Tibial nerve (tissue), 4 donors: Measurements from ENCODE around the gene CAPN7. TPM values are rescaled to one million over a fixed set of nuclear protein-coding genes. Genes with fewer than 3 reads are reported as not detected.
"Not testable (repeated sequence)": the region's sequence is repeated elsewhere in the genome, so short reads cannot be mapped to it uniquely, and the experiment has no call there.

Source experiments
- DNase-seq, 2 donors: peaks; one replicate each; pipeline ENCODE4 v3.0.0-alpha.2; 2019; ENCODE audit warnings: low spot score in 2 of 2
- H3K27ac ChIP-seq, 4 donors: fragments of 200-600 bp; sonication (generic) in 3 of 4; one replicate each; pipeline ENCODE4 v1.5.1; 2017 to 2019; ENCODE audit warnings: mild to moderate bottlenecking in 1 of 4
- H3K27me3 ChIP-seq, 2 donors: fragments of 200-600 bp; sonication (generic) in 1 of 2; one replicate each; pipeline versions ENCODE4 v1.5.1 to v1.6.0; 2017 to 2019
- H3K36me3 ChIP-seq, 3 donors: fragments of 200-600 bp; sonication (generic); one replicate each; pipeline ENCODE4 v1.5.1; 2018 to 2019
- H3K4me1 ChIP-seq, 4 donors: fragments of 200-600 bp; sonication (generic) in 3 of 4; one replicate each; pipeline ENCODE4 v1.5.1; 2017 to 2019
- H3K4me3 ChIP-seq, 4 donors: fragments of 200-600 bp; sonication (generic) in 3 of 4; one replicate each; pipeline ENCODE4 v1.5.1; 2017 to 2019; ENCODE audit warnings: mild to moderate bottlenecking in 1 of 4, moderate library complexity in 1 of 4
- H3K9me3 ChIP-seq, 4 donors: fragments of 200-600 bp; sonication (generic) in 3 of 4; one replicate each; pipeline ENCODE4 v1.5.1; 2017 to 2019
- CTCF ChIP-seq, 5 experiments: fragments of 200-600 bp in 3 of 5; fragments of 450-650 bp in 2 of 5; sonication (generic) in 3 of 5; IDR thresholded peaks; one replicate each; pipeline ENCODE4 v1.5.1; 2016 to 2019; ENCODE audit warnings: antibody characterized with exemption in 5 of 5, mild to moderate bottlenecking in 3 of 5, moderate library complexity in 2 of 5
- EP300 ChIP-seq, 2 donors: sonication (generic); formaldehyde crosslinking; IDR thresholded peaks; one replicate each; pipeline ENCODE4 v1.6.1; 2017; ENCODE audit warnings: antibody characterized with exemption in 2 of 2, mild to moderate bottlenecking in 1 of 2
- POLR2A ChIP-seq, 2 donors: fragments of 450-650 bp; IDR thresholded peaks; one replicate each; pipeline ENCODE4 v1.6.1; 2017; ENCODE audit warnings: antibody characterized with exemption in 2 of 2, mild to moderate bottlenecking in 2 of 2, moderate library complexity in 2 of 2
- whole genome bisulfite sequencing, 2 donors: methylation state at CpG; one replicate each; pipeline ENCODE4 v1.1.5; 2018; 5-methylcytosine and 5-hydroxymethylcytosine counted together
- total RNA-seq, 4 donors: library from RNA; depleted of rRNA; stranded (reverse); fragments of >200 nt; gene quantifications; one replicate each; pipeline ENCODE4 v1.1.0, GENCODE V29; 2016

The CAPN7 gene
- total RNA-seq, 4 donors from 2014 or later = 57.9 to 82.0 (median 74.2) TPM

GRCh38 chr3:15164340-15164739 is 41.7 kb upstream of the CAPN7 start:
- H3K27ac ChIP-seq = no peak overlapping the region
- 68 to 69% methylated on average over 1 of the region's 1 CpG for WGBS, 2 donors
- TF ChIP-seq EP300 (IDR thresholded peaks at IDR 0.05) (no peak), POLR2A (IDR thresholded peaks at IDR 0.05) (no peak), CTCF (IDR thresholded peaks at IDR 0.05) (no peak)
- H3K36me3 ChIP-seq = no peaks in the 10 kb centered on the region
- H3K9me3 ChIP-seq = no peaks in the 10 kb centered on the region
- no peak overlapping the region for H3K4me3 ChIP-seq
- H3K27me3 ChIP-seq = no peaks in the 10 kb centered on the region
- H3K4me1 ChIP-seq = no peaks in the 10 kb centered on the region
- DNase-seq = no peak

DNA sequence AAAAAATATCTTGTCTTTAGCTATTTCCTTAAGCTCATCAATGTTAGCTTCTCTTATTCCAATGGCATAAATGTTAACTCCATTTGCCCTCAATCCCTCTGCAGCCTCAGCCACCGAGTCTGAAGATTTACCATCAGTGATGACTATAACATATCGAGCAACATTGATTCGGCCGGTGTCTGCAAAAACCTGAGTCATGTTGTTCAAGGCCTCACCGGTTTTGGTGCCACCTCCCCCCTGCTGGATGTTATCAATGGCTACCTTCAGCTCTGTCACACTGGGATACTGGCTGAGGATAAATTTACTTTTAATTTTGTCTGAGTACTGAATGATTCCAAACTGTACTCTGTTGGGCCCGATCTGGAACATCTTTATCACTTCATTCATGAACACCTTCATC is 41.0 kb upstream of the CAPN7 start:
- Histone ChIP-seq H3K4me1 (no peaks in the 10 kb centered on the region), H3K36me3 (no peaks in the 10 kb centered on the region), H3K9me3 (no peaks in the 10 kb centered on the region), H3K27me3 (no peaks in the 10 kb centered on the region), H3K4me3 (no peak overlapping the region), H3K27ac (no peak overlapping the region)
- 95% methylated on average over 6 of the region's 6 CpGs for WGBS, 2 donors
- TF ChIP-seq POLR2A (IDR thresholded peaks at IDR 0.05) (no peak), CTCF (IDR thresholded peaks at IDR 0.05) (no peak), EP300 (IDR thresholded peaks at IDR 0.05) (no peak)
- no peak for DNase-seq

DNA sequence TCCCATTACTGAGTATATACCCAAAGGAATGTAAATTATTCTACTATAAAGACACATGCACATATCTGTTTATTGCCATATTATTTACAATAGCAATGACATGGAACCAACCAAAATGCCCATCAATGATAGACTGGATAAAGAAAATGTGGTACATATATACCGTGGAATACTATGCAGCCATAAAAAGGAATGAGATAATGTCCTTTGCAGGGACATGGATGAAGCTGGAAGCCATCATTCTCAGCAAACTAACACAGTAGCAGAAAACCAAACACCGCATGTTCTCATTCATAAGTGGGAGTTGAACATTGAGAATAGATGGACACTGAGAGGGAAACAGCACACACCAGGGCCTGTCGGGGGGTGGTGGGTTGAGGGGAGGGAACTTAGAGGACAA is 39.7 kb upstream of the CAPN7 start:
- H3K27ac ChIP-seq, H3K9me3 ChIP-seq, H3K4me3 ChIP-seq, H3K27me3 ChIP-seq, H3K4me1 ChIP-seq, H3K36me3 ChIP-seq, DNase-seq: not testable (repeated sequence)
- 88 to 100% methylated on average over 3 of the region's 3 CpGs for WGBS, 2 donors

DNA sequence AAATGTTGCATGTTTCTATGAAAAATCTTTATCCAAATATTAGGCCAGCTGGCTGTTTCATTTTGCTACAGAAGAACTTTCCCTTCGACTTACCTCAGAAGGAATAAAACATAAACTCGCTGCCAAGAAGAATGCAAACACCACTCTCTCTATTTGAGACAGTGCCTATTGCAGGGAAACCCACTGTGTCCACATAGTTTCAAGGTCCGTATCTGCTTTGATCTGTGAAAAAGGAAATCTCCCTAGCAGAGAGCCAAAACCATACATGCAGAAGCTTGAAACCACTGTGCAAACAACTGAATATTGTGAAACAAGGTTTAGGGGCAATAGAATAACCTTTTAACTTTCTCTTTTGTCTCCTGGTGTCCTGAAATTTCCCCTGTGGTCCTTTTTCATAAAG is 35.0 kb upstream of the CAPN7 start:
- TF ChIP-seq CTCF (IDR thresholded peaks at IDR 0.05) (no peak), EP300 (IDR thresholded peaks at IDR 0.05) (no peak), POLR2A (IDR thresholded peaks at IDR 0.05) (no peak)
- Histone ChIP-seq H3K9me3 (no peaks in the 10 kb centered on the region), H3K4me1 (no peaks in the 10 kb centered on the region), H3K27ac (no peak overlapping the region), H3K36me3 (no peaks in the 10 kb centered on the region), H3K27me3 (no peaks in the 10 kb centered on the region), H3K4me3 (no peak overlapping the region)
- 39 to 42% methylated on average over 3 of the region's 3 CpGs for WGBS, 2 donors
- no peak for DNase-seq

- Histone ChIP-seq H3K27ac (no peak overlapping the region), H3K4me1 (no peaks in the 10 kb centered on the region), H3K4me3 (no peak overlapping the region), H3K36me3 (no peaks in the 10 kb centered on the region), H3K9me3 (no peaks in the 10 kb centered on the region), H3K27me3 (no peaks in the 10 kb centered on the region)
- TF ChIP-seq CTCF (IDR thresholded peaks at IDR 0.05) (no peak), POLR2A (IDR thresholded peaks at IDR 0.05) (no peak), EP300 (IDR thresholded peaks at IDR 0.05) (no peak)
- DNase-seq = no peak
- WGBS, 2 donors = 75 to 77% methylated on average over 1 of the region's 1 CpG
Observed at GRCh38 chr3:15172806-15173205, 33.2 kb upstream of the CAPN7 start.

DNA sequence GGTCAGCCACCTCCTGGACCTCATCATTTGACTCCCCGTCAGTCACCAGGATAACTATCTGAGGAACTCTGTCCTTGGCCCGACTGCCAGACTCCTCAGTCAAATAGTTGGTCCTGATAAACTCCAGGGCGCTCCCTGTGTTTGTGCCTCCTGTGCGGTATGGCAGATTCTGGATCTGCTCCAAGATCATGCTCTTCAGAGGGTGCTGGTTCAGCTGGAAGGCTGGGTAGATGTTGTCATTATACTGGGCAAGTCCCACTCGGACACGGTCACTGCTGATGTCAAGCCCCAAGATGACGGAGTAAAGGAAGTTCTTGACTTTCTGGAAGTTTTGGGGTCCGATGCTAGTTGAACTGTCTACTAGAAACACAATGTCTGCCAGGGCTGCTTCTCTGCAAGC is 31.1 kb upstream of the CAPN7 start:
- no peaks in the 10 kb centered on the region for H3K4me1 ChIP-seq
- no peak for TF ChIP-seq EP300 (IDR thresholded peaks at IDR 0.05)
- TF ChIP-seq POLR2A (IDR thresholded peaks at IDR 0.05) = no peak
- TF ChIP-seq CTCF (IDR thresholded peaks at IDR 0.05) = no peak
- no peak overlapping the region for H3K27ac ChIP-seq
- no peaks in the 10 kb centered on the region for H3K27me3 ChIP-seq
- WGBS, 2 donors = 78 to 85% methylated on average over 8 of the region's 8 CpGs
- no peak for DNase-seq
- H3K9me3 ChIP-seq = no peaks in the 10 kb centered on the region
- no peak overlapping the region for H3K4me3 ChIP-seq
- no peaks in the 10 kb centered on the region for H3K36me3 ChIP-seq
